Globus pallidus (tissue), 1 donor: ENCODE measurements around the gene FYN.

ENCODE experiments used
- DNase-seq: peaks from one replicate; pipeline ENCODE4 v3.0.0-alpha.2; 2015; ENCODE audit warnings: low spot score

Gene FYN

DNA sequence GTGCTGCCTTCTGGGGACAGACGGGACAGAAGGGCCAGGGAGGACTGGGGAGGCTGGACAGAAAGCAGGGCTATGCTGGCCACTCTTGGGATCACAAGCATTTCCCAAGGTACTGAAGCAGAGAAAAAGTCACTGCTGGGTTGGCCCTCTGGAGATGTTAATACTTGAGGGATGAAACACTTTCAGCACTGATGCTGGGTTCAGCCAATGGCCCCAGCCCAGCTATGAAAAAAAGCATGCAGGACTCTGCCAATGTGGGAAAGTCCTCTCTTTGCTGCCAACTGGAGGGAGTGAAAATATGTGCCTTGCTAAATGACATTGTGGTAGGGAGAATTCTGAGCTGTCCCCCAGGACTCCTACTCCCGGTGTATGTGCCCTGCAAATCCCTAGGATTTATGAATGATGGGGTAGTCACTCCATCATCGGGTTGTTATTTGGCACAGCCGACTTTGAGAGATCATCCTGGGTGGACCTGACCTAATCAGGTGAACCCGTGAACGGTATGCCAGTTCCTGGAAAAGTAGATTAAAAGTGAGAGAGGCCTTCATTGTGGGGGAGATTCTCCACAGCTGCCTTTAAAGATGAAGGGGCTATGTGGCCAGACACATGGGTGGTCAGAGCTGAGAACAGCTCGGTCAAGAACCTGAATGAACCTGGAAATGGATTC, 147.7 kb downstream of the FYN start:
- peak; percentile 47 for DNase-seq

DNA sequence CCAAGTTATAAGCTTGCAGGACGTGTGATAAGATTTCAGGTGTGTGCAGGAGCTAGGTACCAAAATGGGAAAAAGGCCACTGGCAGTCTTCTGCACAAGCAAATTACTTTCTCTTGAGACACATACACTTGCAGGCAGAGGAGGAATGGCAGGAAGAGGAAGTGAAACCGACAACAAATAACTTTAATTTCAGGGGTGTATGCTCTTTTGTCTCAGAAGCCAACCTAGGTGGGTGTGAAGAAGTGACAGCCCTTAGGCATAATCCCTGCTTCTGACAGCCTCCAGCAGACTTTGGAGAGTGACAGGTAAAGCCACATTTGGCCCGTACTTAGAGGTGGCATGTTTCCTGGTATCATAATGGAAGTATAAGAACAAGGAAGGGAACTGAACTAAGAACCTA, 148.7 kb downstream of the FYN start:
- DNase-seq, result no peak

DNA sequence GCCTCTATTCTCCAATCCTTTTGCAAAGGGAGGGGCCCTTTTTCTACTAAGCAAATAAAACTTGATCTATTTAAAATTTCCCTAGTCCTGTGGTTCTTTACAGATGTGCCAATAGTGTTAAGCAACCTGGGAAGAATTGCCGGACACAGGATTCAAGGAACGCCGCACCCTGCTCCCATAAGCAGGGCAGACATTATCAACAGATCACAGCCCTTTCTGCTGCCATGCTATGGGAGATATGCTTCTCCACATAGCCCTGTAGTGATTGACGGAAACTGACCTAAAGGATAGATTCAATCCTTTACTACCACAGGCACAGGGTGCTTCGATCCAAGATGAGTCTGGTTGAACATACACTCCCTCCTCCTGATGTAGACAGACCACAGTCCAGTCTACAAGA, 149.2 kb downstream of the FYN start:
- no peak for DNase-seq

DNA sequence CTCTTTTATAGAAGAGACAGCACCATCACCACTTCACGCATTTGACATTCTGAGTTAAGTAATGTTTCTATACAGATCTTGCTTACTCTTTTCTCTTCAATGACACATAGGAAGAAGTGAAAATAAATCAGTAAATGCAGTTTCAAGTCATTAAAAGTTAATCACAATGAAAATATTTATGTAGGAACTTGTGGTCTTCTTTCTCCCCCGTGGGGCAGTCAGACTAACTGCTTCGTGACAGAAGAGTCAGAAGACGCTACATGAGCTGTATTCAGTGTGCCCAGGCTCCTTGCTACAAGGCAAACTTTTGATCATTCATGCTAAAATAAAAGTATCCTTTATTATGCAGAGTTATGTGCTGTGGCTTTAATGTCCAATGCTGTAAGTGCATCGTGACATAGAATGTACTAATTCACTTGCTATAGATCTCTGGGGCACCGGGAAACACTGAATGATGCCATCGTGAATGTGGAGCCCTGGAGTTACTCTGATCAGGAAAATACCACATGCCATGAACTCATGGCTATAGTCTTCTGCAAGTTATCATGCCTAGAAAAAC, 149.8 kb downstream of the FYN start:
- no peak for DNase-seq

DNA sequence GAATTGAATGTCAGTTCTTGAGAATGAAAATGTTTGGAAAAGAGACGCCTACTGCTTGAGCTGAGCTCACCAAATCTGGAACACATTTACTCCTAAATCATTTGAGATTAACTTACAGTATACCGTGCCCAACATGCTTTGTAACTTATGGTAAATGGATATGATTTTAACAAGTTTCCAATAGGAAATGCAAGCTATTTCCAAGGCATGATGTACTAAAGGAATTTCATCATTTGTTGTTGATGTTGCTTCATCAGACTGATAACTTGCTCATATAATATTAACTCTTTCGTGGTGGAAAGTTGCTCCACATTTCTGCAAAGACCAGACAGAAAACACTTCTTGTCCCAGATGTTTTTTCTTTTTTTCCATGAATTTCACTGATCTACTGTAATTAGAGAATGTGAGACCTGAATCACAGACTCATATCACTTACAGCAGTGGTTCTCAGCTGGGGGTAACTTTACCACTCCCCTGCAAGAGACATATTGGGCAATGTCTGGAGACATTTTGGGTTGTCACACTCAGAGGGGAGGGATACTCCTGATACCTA, 151.0 kb downstream of the FYN start:
- no peak for DNase-seq

DNA sequence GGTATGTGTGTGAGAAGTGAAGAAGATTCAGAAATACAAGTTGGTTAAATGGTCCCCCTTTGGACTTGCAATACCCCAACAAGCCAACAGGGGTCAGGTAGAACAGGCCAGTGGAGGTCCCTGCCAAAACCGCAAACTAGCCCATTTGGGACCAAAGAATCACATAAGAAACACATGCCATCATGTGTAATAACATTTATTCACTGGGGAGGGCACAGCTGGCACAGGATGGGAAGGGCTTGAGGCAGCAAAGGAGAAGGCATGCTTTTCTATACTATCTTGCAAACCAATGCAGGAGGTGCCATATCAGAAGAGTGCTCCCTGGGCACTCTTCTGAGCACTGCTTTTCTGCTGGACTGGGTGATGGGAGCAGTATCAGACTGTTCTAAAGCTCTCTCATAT, 151.5 kb downstream of the FYN start:
- no peak for DNase-seq

DNA sequence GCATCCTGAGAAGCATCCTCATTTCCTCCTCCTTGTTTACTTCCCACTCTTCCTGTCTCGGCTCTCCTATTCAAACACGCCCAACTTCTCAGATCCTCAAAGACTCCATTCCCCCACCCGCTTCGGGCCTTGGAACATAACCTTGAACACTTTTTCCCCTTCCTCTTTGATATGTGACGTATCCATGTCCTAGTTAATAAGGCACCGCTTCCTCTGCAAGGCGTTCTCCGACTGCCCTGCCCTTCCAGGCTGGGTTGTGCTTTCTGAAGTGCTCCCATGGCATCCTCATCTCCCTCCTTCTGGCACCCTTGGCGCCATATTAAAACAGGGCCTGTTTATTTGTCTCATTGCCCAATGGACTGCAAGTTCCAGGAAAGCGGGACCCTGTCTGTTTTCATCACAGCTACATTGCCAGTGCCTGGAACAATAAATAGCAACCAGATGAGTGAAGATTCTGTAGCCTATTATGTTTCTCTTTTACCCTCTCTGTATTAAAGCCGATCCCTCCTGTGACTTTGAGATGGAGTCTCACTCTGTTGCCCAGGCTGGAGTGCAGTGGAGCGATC, 152.2 kb downstream of the FYN start:
- DNase-seq, result no peak

DNA sequence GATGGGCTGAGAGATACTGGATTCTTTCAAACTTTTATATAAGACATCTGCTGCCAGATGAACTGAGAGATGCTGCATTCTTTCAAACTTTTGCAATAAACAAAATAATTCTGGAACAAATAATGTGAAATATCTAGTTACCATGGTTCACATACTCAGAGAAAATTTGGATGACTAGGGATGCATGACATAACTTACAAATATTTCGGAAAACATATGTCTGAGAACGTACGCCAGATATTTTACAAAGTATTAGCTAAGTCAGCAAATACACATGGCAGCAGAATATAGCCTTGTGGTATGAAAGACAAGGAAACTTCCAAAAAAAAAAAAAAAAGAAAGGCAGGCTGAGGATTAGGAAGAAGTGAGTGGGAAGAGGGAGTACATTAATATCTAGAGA, 154.3 kb downstream of the FYN start:
- DNase-seq, result no peak

DNA sequence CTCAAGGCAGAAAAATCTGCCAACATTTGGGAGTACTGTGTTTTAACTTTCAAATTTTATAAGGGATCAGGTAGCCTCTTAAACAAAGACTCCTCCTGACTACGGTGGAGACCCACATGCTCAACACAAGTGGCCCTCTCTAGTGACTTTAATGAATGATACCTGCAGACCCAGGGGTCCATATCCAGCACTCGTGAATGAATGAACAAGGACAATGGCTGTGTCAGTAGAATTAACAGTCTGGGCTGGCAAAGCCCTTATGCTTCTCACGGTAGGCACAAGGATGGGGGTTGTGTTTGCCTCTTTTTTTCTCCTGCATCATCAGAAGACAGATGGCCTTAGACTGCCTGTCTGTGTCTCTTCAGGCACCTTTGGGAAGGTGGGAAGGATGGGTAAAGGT, 154.9 kb downstream of the FYN start:
- DNase-seq, result no peak

DNA sequence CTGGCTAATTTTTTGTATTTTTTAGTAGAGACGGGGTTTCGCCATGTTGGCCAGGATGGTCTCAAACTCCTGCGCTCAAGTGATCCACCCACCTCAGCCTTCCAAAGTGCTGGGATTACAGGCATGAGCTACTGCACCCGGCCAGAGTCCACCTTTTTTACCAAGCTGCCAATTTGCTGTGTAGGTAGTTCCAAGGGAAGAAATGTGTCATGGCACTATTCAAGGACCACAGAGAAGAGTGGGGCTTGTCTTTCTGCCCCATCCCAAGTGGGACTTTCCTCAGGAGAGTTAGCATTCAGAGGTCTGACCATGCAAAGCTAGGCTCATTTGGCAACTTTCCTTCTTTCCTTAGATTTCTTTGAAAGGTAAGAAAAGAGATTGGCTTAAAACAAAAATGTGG, 155.6 kb downstream of the FYN start:
- no peak for DNase-seq

DNA sequence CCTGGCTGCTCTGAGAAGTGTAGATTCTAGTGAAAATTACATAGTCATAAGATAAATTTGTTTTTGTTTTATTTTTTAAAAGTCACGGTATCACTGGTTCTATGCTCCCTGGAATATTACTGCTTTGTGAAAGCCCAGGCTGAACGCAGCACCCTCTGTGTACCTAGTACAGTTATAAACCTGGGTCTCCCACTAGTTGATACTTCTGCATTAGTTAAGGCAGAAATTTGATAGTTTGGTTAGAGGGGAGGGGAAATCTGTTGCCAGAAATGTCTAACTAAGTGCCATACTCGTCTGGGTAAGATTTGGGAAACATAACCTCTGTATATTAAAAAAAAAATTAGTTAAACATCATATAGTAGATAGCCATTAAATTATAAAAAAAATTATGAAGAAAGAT, 156.9 kb downstream of the FYN start:
- DNase-seq, result no peak

DNA sequence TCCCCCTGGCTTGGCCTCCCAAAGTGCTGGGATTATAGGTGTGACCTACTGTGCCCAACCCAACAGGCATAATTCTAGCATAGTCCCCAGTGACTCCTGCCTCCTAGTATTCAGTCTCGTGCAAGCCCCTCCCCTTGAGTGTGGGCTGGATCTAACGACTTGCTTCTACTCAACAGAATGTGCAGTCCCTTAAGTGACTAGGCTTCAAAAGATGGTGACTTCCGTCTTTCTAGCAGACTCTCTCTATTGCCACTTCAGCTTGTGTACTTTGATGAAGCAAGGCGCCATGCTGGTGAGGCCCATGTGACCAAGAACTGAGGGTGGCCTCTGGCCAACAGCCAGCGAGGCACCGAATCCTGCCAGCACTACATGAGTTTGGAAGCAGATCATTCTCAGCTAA, 157.9 kb downstream of the FYN start:
- DNase-seq, result no peak

DNA sequence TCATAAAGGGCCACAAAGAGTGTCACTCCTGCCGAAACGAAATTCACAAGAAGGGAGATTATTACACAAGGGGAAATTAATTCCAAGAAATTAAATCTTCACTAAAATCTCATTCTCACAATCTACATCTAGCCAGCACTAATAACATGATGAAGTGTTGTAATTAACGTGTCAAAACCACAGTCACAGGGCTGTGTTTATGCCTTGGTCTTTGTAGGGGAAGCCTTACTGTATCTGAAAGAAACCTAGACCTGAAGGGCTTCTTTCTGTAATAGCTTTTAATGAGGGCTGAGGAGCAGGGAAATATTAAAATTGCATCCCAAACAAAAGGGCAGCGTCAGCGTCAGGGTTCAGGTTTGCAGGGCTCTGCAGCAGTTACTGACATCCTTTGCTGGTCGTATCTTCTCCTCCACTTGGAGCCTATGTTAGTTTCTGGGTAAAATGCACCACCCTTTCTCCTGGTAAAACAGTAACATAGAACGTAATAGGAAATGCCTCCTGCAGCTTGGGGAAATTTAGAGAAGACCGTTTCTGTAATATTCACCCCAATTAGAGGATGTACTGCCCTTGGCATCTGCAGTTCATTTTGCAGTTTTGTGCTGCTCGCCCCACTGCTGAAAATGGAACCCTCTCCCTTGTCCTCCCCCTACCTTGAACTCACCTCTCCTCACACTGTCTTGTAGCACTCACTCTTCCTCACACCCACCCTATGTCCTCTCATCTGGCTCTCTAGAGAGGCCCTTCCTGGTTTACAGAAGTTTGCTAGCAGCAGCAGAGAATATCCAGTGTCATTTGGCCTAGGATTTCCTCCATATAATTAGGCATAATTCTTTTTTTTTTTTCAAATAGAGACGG, 158.6 kb downstream of the FYN start:
- no peak for DNase-seq

DNA sequence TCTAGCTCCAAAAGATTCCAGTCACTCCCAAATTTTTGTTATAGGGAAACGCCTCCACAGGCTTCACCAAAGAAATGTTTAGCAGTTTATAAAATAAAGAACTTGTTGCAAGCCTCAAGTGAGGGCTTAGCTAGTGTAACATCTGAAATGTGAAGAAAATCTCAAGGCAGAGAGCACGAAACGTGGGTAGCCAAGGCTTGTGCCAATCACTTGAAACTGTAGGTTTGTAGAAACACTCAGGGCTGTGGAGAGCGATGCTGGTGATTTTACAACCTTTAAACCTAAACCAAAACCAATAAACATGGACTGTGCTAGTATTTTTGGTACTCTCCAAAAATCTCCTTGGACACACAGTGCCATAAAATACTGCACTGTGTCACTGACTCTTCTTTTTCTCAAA, 159.4 kb downstream of the FYN start:
- DNase-seq, result no peak

DNA sequence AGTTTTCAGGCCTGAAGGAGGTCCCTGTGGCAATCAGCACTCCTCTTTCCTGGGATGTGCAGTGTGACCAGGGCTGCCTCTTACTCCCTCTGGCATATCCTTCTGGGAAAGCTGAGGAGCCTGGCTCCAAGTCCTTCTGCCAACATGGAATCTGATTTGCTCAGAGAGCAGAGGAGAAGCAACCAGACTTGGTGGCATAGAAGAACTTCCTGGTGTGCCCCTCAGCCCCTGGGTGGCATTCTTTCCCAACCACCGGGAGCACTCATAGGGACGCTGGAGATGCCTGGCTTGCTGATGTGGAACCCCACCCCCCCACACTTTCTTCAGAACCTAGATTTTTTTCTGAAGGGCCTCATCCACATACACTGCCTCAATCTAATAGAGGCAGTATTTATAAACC, 160.0 kb downstream of the FYN start:
- DNase-seq, result no peak

DNA sequence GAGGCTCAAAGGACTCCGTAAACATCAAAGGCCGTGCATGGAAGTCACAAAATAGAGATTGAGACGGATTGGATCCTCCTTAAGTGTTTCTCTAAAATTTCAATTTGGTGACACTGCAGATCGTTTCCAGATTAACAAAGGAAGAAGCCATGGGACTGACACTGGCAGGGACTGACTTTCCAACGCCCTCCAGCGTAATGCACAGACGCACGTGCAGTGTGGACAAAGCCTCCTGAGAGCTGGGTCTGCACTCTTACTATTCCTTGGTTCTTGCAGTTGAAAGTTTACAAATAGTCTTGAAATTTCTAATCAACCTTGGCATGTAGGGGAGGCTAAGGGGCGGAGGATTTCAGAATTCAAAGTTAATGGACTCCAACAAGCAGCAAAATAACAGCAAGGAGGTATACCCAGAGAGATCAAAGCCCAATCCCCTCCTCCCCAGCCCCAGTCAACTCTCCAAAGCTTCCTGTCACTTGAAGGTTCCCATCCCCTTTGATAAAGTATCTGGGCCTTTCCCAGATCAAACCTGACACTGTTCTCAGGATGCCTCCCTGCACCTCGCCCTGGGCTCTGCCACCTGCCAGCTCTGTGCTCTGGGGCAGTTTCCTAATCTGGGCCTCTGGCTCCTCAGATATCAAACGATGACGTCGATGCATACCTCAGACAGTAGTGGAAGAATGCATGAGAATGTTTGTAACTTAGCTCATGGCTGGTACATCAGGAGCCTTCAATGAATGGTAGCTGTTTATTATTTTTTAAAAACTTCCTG, 161.1 kb downstream of the FYN start:
- no peak for DNase-seq

DNA sequence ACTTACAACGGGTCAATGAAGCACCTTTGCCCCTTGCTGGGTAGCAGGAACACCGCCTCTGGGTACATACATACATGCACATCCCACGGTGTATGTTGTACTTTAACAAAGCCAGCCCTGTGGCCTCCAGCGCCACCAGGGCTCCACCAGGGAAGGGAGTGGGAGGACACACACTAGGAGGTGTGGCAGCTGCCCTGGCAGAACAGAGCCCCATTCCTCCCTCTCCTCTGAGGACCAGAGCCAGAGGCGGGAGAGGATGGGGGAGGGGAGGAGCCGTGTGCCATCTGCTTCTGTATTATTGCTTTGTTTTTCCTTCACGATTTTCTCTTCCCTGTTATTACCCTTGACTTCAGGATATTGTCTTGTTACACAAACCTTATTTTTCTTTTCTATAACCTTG, 161.8 kb downstream of the FYN start:
- peak; percentile 84 for DNase-seq

DNA sequence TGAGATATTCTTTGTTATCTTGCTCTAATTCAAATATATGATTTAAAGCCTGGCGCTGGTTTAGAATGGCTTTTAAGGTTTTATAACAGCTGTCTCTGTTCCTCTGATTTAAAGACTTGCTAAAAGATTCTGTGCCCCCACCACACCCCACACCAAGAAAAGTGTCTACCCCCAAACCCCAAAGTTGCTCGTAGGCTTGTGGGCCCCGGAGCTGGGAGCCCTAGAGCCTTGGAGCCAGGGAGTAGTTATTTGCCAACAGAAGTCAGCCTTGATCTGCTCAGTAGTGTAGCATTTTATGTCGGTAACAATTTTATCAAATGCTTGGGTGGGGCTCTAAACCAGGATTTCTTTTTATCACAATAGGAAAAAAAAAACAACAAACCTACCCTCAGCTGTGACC, 162.3 kb downstream of the FYN start:
- DNase-seq, result no peak

DNA sequence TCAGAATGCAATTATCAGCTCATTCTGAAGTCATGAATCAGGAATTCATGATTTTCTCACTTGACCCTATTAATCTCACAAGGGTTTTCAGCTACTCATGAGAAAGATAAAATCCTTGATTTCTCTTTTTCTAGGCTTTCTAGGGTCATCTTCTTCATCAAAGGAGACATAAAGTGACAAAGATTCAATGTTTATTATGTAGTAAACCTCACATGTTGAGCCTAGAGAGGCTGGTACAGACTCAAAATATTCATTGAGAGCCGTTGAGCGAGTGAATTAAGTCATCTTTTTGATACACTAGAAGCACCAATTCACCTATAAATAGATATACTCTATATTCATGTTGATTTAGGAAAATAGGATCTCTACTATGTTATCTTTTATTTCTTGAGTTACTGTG, 162.8 kb downstream of the FYN start:
- DNase-seq, result no peak

DNA sequence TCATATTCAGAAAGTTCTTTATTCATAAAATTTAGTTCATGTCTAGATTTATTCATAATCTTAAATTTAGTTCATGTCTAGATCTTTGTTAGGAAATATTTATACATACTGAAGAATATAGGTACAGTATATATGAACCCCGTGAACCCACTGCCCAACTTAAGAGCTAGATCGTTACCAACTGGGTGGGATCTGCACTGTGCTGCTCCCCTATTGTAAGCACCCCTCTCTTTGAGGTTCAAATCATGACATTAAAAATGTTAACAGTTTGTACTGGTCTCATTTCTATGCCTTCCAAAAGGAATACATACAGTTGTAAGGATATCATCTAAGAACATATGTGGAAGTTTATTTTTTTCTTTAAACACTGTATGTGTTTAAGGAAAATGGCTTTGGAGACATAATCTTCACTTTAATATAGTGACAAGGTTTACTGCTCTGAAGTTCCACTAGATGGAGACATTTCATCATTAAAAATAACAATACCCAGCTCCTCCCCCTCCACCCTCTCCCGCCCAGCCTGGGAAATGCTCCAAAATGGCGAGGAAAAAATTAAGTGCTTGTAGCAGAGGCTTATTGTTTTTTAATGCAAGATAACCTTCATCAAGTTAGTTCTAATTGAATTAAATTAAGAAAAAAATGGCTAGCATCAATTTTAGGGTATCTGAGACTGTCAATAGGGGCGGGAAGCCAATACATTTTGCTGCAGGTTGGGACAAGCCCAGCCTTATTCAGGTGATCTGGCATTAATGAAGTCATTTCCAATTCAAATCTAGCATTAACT, 163.4 kb downstream of the FYN start:
- DNase-seq, result peak; percentile 89

DNA sequence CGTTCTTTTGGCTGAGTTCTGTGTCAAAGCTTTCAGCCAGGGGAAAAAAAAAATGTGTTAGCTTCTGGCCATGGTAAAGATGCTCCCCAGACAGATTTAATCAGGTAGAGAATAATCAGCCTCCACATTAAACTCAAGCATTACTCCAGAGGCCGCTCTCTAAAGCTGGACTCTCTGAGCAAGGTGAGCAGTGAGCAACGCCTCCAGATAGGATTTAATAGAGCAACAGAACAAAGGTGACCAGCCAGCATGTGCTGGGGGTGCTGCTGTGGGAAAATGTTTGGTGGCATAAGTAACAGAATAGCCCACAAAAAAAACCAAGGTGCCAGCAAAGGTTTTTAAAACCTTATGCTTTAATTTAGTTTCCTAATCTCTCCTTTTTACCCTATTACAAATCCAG, 164.1 kb downstream of the FYN start:
- DNase-seq, result no peak
